ENCODE results near the gene CDK19.

Gene CDK19

DNA sequence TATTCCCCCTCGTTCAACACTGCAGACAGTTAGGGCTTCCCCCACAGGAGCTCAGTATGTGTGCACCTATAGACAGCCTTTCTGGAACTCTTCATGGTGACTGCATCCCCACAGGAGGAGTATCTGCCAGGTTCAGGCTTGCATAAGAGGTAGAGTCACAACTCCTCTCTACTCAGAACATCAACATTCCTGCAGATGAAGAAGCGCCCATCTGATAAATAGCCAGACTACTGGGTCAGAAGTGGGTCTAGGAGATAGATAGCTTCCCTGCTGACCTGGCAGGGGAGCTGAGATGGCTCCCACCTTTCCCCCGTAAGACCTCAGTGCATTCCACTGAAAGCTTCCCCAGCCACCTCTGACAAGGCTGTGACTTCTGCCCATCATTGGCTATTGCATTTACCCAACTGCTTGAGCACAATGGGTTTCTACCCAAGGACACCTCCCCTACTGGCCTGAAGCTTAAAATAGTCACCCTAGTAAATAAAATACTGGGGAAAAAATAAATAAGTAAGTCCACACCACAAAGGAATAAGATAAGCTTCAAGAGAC is 125.1 kb downstream of the CDK19 start:
- ATAC-seq (replicated peaks) (no peak), DNase-seq (no peak)
- Mint-ChIP-seq H3K4me1 (peaks cover 19 to 34% of the 10 kb centered on the region in 2 donors), H3K27ac (no peak overlapping the region), H3K4me3 (no peak overlapping the region), H3K27me3 (no peaks in the 10 kb centered on the region), H3K36me3 (peaks cover 13 to 16% of the 10 kb centered on the region in 2 donors), H3K9me3 (peaks cover 0 to 11% of the 10 kb centered on the region in 2 donors)

DNA sequence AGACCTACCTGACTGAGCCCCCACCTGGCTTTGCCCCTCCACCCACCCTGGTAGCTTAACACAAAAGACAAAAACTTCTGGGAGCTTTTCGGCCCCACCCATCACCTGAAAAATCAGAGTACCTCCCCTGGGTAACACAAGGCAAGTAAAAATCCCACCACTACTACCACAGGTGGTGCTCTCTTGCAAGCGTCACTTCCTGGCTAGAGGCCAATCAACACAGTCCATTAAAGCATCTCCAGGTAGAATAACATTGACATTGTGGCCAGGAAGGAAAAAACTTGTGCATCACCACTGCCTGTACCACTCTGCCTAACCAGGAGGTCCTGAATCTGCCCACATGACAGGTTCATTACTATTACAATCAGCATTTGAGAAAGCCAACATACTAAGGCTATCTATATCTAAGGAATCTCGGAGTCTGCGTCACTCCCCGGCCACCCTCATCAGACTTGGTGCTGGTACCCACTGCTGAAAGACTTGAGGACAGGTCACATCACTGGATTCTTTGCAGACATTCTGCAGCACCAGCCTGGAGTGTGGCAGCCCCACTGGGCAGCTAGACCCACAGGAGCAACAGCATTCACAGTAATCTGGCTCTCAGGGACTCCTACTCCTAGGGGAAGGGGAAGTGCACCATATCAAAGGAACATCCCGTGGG is 125.9 kb downstream of the CDK19 start:
- peaks cover 15 to 26% of the 10 kb centered on the region in 2 donors for H3K4me1 Mint-ChIP-seq
- ATAC-seq (replicated peaks), result no peak
- no peak for DNase-seq
- no peaks in the 10 kb centered on the region for H3K27me3 Mint-ChIP-seq
- H3K4me3 Mint-ChIP-seq, result no peak overlapping the region
- H3K36me3 Mint-ChIP-seq, result peaks cover 12 to 13% of the 10 kb centered on the region in 2 donors
- H3K9me3 Mint-ChIP-seq, result peaks cover 0 to 7% of the 10 kb centered on the region in 2 donors
- no peak overlapping the region for H3K27ac Mint-ChIP-seq

DNA sequence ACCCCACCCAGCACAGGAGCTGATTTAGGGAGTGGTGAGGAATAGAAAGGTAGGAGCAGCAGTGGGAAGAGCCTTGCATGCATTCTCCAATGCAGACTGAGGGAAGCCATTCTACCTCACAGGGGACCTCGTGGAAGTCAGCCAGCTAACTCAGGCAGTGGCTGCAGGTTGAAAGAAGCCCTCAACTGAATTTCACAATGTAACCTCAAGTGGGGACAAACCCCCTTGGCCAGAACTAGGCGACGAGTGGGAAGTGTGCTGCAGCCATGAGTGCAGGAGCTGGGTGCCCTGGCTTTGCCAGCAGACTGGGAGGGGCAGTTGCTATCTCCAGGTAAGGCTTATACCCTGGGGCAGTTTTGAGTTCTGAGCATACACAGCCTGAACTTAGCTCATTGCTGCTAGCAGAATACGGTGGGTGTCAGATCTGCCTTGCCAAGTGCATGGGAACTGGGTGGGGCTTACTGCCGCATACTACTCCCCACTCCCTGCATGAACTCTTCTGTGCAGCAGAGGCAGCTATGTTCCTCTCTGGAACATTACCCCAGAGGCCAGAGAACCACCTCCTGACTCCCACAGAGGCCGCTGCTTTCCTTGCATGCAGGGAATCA is 126.5 kb downstream of the CDK19 start:
- H3K27ac Mint-ChIP-seq, result peak overlapping the region; percentile 57
- peaks cover 0 to under 1% of the 10 kb centered on the region in 2 donors for H3K9me3 Mint-ChIP-seq
- peaks cover 6 to 8% of the 10 kb centered on the region in 2 donors for H3K36me3 Mint-ChIP-seq
- H3K4me1 Mint-ChIP-seq, result peaks cover 15 to 22% of the 10 kb centered on the region in 2 donors
- ATAC-seq (replicated peaks) (peak; percentile 21 to 22), DNase-seq (no peak)
- no peaks in the 10 kb centered on the region for H3K27me3 Mint-ChIP-seq
- H3K4me3 Mint-ChIP-seq, result no peak overlapping the region

DNA sequence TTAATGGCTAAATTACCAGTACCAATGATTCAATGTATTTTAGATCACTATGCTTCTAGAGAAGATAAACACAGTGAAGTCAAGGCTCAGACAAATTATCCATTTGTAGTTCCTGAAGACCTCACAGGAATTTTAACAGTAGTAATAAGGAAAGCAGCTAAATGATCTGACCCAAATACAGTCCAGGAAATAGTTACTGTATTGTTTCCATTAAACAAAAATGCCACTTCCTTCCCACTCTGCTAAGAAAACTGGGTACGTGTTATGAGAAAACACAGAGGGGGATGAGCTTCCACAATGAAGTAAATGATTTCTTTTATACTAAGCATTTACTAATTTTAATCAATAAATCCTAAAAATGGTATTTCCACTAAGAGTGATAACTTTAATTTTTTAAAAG is 127.9 kb downstream of the CDK19 start:
- H3K27ac Mint-ChIP-seq, result no peak overlapping the region

DNA sequence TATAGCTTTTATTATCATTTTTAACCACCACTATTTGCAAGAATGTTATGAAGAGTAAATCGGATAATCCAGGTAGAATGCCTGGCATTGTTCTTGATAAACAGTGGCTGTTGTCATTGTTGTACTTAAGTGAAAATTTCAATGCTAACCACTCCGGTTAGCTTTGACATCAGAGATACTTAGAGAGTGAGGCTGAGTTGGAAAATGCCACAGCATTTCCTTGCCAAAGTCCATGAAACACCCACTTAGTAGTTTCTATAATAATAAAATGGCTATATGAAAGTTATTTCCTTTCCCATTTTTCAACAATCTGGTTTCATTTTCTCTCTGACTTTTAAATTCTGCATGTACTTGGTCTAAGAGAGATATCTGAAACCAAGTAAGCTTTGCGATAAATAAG is 132.0 kb downstream of the CDK19 start:
- Mint-ChIP-seq H3K4me3 (no peak overlapping the region), H3K27me3 (no peaks in the 10 kb centered on the region), H3K9me3 (no peaks in the 10 kb centered on the region), H3K27ac (no peak overlapping the region), H3K36me3 (no peaks in the 10 kb centered on the region), H3K4me1 (peaks cover 2 to 10% of the 10 kb centered on the region in 2 donors)
- ATAC-seq (replicated peaks) (no peak), DNase-seq (no peak)

More for the DNA sequence above, 127.9 kb downstream of the CDK19 start:
- H3K4me1 Mint-ChIP-seq, result peaks cover 17 to 26% of the 10 kb centered on the region in 2 donors
- no peaks in the 10 kb centered on the region for H3K9me3 Mint-ChIP-seq
- no peaks in the 10 kb centered on the region for H3K27me3 Mint-ChIP-seq
- DNase-seq (no peak), ATAC-seq (replicated peaks) (peak in 1 of 2 donors; percentile 17)
- no peak overlapping the region for H3K4me3 Mint-ChIP-seq
- H3K36me3 Mint-ChIP-seq, result peaks cover 3% of the 10 kb centered on the region in 2 donors

DNA sequence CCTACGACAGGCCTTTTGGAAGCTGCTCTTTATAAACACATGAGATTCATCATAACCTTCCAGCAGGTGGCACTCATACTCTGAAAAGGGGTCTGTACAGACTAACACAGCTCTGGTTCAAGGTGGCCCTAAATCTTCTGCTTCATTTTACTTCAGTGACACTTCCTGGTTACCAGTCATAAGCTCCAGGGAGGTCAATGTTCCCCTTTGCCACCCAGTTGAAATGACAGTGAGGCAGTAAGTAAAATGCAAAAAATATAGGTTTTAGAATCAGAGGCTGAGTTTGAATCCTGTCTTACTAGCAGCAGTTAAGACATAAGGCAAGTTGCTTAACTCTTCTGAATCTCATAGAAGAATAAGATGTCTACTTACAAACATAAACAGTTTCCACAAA is 132.8 kb downstream of the CDK19 start:
- peak; percentile 100 for ATAC-seq (replicated peaks)
- H3K4me1 Mint-ChIP-seq, result peaks cover 2 to 9% of the 10 kb centered on the region in 2 donors
- no peaks in the 10 kb centered on the region for H3K27me3 Mint-ChIP-seq
- H3K9me3 Mint-ChIP-seq, result no peaks in the 10 kb centered on the region
- peak overlapping the region; percentile 51 for H3K27ac Mint-ChIP-seq
- peak; percentile 68 for DNase-seq
- no peak overlapping the region for H3K4me3 Mint-ChIP-seq
- H3K36me3 Mint-ChIP-seq, result no peaks in the 10 kb centered on the region

DNA sequence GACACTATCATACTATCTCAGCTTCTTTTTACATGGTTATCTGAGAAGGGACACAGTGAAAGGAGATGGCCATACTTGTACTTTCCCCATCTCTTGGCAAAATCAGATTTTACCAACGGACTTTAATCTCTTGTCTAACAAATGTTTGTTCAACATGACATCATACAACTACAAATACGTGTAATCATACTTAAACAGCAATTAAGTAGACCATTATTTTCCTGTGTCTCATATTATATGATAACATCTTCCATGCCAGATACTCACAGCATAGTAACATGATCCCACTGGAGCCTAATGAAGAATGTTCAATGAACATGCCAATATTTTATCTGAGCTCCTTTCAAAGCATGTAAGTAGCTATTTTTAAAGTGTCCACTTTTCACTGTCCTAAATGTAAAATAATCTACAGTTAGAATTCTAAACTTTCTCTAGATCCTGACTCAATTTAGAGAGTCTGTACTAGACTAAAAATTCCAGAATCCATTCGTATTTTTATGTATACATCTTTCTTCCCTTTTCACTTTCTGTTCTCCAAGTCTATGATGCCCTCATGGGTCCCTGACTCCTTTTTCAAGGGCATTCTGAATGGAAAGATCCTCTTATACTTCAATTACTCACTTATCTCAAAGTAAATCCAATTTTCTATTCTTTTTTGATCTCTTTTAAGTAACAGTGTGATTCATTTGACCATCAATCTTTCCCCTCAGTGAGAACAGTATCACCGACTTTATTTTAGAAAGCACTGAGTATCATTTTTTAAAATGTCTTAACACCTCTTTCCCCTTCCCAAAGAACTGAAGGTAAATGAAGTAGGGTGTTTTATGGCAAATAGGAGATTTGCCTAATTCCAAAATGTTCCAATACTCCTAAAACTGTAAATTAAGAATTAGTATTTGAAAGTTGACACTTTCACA is 133.5 kb downstream of the CDK19 start:
- peaks cover 4 to 13% of the 10 kb centered on the region in 2 donors for H3K4me1 Mint-ChIP-seq
- DNase-seq (no peak), ATAC-seq (replicated peaks) (no peak)
- H3K36me3 Mint-ChIP-seq, result no peaks in the 10 kb centered on the region
- H3K4me3 Mint-ChIP-seq, result no peak overlapping the region
- H3K9me3 Mint-ChIP-seq, result no peaks in the 10 kb centered on the region
- H3K27ac Mint-ChIP-seq, result peak overlapping the region; percentile 51
- no peaks in the 10 kb centered on the region for H3K27me3 Mint-ChIP-seq

DNA sequence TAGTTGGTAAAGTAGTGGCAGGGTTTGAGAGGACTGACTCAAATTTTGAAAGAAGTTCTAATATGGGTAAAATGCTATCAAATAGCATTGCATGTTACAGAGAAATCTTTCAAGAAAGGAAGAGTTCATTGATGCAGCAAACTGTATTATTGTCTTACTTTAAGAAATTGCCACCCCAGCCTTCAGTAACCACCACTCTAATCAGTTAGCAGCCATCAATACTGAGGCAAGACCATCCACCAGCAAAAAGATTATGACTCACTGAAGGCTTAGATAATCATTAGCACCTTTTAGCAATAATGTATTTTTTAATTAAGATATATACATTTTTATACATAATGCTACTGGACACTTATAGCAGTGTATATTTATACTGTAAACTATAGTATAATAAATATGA is 138.9 kb downstream of the CDK19 start:
- H3K9me3 Mint-ChIP-seq, result no peaks in the 10 kb centered on the region
- H3K36me3 Mint-ChIP-seq, result peaks cover 0 to 4% of the 10 kb centered on the region in 2 donors
- DNase-seq, result no peak
- H3K4me1 Mint-ChIP-seq, result peaks cover 6 to 10% of the 10 kb centered on the region in 2 donors
- H3K4me3 Mint-ChIP-seq, result no peak overlapping the region
- no peaks in the 10 kb centered on the region for H3K27me3 Mint-ChIP-seq
- no peak for ATAC-seq (replicated peaks)
- H3K27ac Mint-ChIP-seq, result no peak overlapping the region

DNA sequence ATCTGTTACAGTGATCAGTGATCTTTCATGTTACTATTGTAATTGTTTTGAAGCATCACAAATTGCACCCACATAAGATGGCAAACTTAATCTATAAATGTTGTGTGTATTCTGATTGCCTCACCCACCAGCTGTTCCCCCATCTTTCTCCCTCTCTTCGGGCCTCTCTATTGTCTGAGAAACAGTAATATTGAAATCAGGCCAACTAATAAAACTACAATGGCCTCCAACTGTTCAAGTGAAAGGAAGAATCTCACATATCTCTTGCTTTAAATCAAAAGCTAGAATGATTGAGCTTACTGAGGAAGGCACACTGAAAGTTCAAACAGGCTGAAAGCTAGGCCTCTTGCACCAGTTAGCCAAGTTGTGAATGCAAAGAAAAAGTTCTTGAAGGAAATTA is 141.2 kb downstream of the CDK19 start:
- H3K27me3 Mint-ChIP-seq, result no peaks in the 10 kb centered on the region
- no peak for ATAC-seq (replicated peaks)
- no peak overlapping the region for H3K27ac Mint-ChIP-seq
- peaks cover 6 to 10% of the 10 kb centered on the region in 2 donors for H3K4me1 Mint-ChIP-seq
- no peak overlapping the region for H3K4me3 Mint-ChIP-seq
- peaks cover 0 to 4% of the 10 kb centered on the region in 2 donors for H3K36me3 Mint-ChIP-seq
- H3K9me3 Mint-ChIP-seq, result no peaks in the 10 kb centered on the region
- DNase-seq, result no peak

DNA sequence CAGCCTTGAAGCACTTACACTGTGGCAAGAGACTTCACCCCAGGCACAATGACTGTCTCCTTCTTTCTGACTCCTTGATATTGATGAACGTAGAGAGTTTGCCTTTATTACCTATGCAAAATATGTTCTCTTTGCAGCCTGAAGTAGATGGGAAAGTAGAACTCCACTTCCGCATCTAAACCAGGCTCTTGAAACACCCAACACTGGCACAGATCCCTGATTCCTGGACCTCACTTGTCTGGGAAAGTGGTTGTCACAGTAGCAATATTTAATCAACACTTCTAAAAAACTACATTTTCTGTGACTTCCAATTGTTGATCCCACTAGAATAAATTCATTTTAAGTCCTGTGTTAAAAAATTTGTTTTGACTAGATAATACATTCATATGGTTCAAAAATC is 143.1 kb downstream of the CDK19 start:
- ATAC-seq (replicated peaks), result no peak

DNA sequence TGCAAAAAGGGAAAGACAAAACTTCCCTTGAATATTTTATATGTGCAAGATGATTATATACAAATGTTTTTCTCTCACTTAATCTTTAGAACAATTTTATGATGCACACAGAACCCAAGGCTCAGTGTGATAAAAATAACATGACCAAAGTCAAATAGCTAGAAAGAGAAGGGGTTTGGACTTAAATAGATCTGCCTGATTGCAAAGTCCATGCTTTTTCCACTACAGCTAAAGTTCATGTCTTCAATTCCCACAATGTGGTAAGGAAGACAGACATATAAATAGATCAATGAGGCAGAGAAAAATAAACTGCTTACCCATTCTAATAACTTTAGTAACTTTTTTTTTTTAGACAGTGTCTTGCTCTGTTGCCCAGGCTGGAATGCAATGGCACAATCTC is 143.8 kb downstream of the CDK19 start:
- DNase-seq, result no peak
- no peak for ATAC-seq (replicated peaks)

More for the DNA sequence above, 143.1 kb downstream of the CDK19 start:
- Mint-ChIP-seq H3K4me3 (no peak overlapping the region), H3K4me1 (peaks cover 6 to 10% of the 10 kb centered on the region in 2 donors), H3K36me3 (peaks cover 0 to 4% of the 10 kb centered on the region in 2 donors), H3K9me3 (no peaks in the 10 kb centered on the region), H3K27ac (no peak overlapping the region), H3K27me3 (no peaks in the 10 kb centered on the region)
- DNase-seq, result no peak

DNA sequence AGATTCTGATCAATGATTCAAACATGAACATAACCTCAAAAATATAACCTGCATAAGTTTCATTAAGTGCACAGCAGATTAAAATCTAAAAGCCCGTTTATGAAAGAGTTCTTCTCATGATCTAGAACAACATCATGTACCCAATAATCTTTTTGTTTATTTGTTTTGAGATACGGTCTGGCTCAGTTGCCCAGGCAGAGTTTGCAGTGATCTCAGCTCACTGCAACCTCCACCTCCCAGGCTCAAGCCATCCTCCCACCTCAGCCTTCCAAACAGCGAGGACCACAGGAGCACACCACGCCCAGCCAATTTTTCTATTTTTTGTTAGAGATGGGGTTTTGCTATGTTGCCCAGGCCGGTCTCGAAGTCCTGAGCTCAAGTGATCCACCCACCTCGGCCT is 149.7 kb downstream of the CDK19 start:
- ATAC-seq (replicated peaks) (no peak), DNase-seq (no peak)
- peaks cover 14 to 17% of the 10 kb centered on the region in 2 donors for H3K36me3 Mint-ChIP-seq
- peaks cover 13 to 17% of the 10 kb centered on the region in 2 donors for H3K4me1 Mint-ChIP-seq
- H3K27me3 Mint-ChIP-seq, result no peaks in the 10 kb centered on the region
- H3K4me3 Mint-ChIP-seq, result no peak overlapping the region
- H3K9me3 Mint-ChIP-seq, result peaks cover 4 to 6% of the 10 kb centered on the region in 2 donors
- no peak overlapping the region for H3K27ac Mint-ChIP-seq

More for the DNA sequence above, 143.8 kb downstream of the CDK19 start:
- H3K36me3 Mint-ChIP-seq, result peaks cover 1 to 4% of the 10 kb centered on the region in 2 donors
- H3K4me1 Mint-ChIP-seq, result peaks cover 2 to 6% of the 10 kb centered on the region in 2 donors
- H3K27ac Mint-ChIP-seq, result no peak overlapping the region
- no peaks in the 10 kb centered on the region for H3K27me3 Mint-ChIP-seq
- no peaks in the 10 kb centered on the region for H3K9me3 Mint-ChIP-seq
- H3K4me3 Mint-ChIP-seq, result no peak overlapping the region

DNA sequence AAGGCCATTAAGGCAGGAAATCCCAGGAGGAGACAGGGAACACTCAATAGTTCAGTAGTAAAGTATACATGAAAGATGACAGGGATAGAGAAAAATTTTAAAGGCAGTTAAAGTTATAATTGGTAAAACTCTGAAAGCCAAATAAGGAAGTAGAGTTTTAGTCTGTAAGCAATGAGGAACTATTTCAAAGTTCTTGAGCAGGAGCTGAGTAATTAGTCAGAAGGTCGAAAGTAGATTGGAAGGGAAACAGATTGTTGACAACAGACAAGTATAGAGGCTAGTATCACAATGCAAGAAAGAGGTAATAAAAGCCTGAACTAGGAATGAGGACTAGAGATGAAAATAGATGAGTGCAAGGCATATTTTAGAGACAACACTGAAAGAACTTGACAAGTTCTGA is 150.3 kb downstream of the CDK19 start:
- ATAC-seq (replicated peaks) (peak; percentile 99 to 100), DNase-seq (no peak)
- Mint-ChIP-seq H3K27ac (peak overlapping the region; percentile 85), H3K9me3 (peaks cover 4 to 8% of the 10 kb centered on the region in 2 donors), H3K4me1 (peaks cover 13 to 17% of the 10 kb centered on the region in 2 donors), H3K27me3 (no peaks in the 10 kb centered on the region), H3K36me3 (peaks cover 18 to 21% of the 10 kb centered on the region in 2 donors), H3K4me3 (peak overlapping the region; percentile 30 to 51)

Data from stimulated activated naive B cell treated with anti-CD40 and anti-IgM and Interleukin-4, amounts not matched to agents 10 μg/mL and 1 μg/mL and 100 μg/mL, for 72 hours (primary cell).